K562 (cell line): ENCODE results near the gene CEP76. TPM values are rescaled to one million over a fixed set of nuclear protein-coding genes. Genes with fewer than 3 reads are reported as not detected.

Experiments
- ATAC-seq: fragments of 200-7000 bp; cut with Tn5 transposase; 3 replicates; pipeline ENCODE4 v1.9.1; 2020; ENCODE audit warnings: moderate library complexity
- BruUV-seq: library from RNA; stranded (reverse); fragments of 400-500 nt; replicated peaks from 2 replicates; lab custom pipeline; 2021; lab: Mats Ljungman, UMichigan
- CTCF ChIA-PET: fragments of 300-600 bp; formaldehyde crosslinking; extraction: SDS; loops from one replicate; lab custom pipeline; 2021; ENCODE audit warnings: low intra/inter-chr PET ratio; lab: Yijun Ruan, JAX
- POLR2A ChIA-PET: fragments of 300-600, 350-650 bp; sonication (Branson Sonifier 250); formaldehyde crosslinking; extraction: SDS; loops from one replicate; lab custom pipeline; 2021; ENCODE audit warnings: antibody characterized with exemption, inconsistent platforms; lab: Yijun Ruan, JAX
- DNase-seq, 4 experiments: peaks; one replicate each; pipeline versions ENCODE4 v3.0.0 to v3.0.0-alpha.2; 2011 to 2018; ENCODE audit warnings: low spot score in 3 of 4, mixed read lengths in 3 of 4; ENCODE audit errors: extremely low read depth in 1 of 4
- FAIRE-seq: peaks from 2 replicates; lab custom pipeline; 2011; peaks lifted over from hg19 to GRCh38; lab: Jason Lieb, UNC
- H2AFZ ChIP-seq: 2 replicates; pipeline ENCODE4 v1.6.0; 2011; ENCODE audit warnings: low read depth, low read length, control low read depth, inconsistent platforms
- H3K27ac ChIP-seq: fragments of 200-600 bp; 3 replicates; pipeline ENCODE4 v1.8.0; 2011; ENCODE audit warnings: low read depth, mild to moderate bottlenecking, control low read depth, inconsistent platforms, low read length, moderate library complexity, mixed read lengths; ENCODE audit errors: extremely low read depth
- H3K27me3 ChIP-seq, 2 experiments: fragments of 300-600 bp in 1 of 2; 2 replicates in 1 of 2; 3 replicates in 1 of 2; pipeline versions ENCODE4 v1.6.0 to v1.8.0; 2011; ENCODE audit warnings: inconsistent platforms in 2 of 2, low read length in 2 of 2, mild to moderate bottlenecking in 1 of 2, mixed read lengths in 1 of 2, moderate library complexity in 1 of 2; ENCODE audit not compliant: control insufficient read depth in 2 of 2, insufficient read depth in 2 of 2
- H3K36me3 ChIP-seq: fragments of 300-600 bp; 3 replicates; pipeline ENCODE4 v1.8.0; 2011; ENCODE audit warnings: mild to moderate bottlenecking, low read length, inconsistent platforms; ENCODE audit not compliant: control insufficient read depth, insufficient read depth
- H3K4me1 ChIP-seq, 2 experiments: fragments of 200-600 bp in 1 of 2; replicated peaks in 1 of 2; 2 replicates in 1 of 2; 3 replicates in 1 of 2; pipeline versions ENCODE4 v1.5.1 to v1.8.0; 2011; ENCODE audit warnings: inconsistent platforms in 2 of 2, low read length in 2 of 2, mild to moderate bottlenecking in 1 of 2, mixed read lengths in 1 of 2, moderate library complexity in 1 of 2; ENCODE audit not compliant: control insufficient read depth in 2 of 2, insufficient read depth in 2 of 2
- H3K4me2 ChIP-seq: 2 replicates; pipeline ENCODE4 v1.6.1; 2011; ENCODE audit warnings: low read length, control low read depth, inconsistent platforms, mixed read lengths; ENCODE audit not compliant: insufficient read depth
- H3K4me3 ChIP-seq: fragments of 200-600 bp; sonication (generic), shearing (Covaris generic); 2 replicates; pipeline ENCODE4 v1.5.1; 2016; ENCODE audit warnings: control low read depth, inconsistent platforms
- H3K79me2 ChIP-seq: fragments of 200-600 bp; 3 replicates; pipeline ENCODE4 v1.8.0; 2011; ENCODE audit warnings: low read length, inconsistent platforms; ENCODE audit not compliant: control insufficient read depth, insufficient read depth
- H3K9ac ChIP-seq, 2 experiments: 2 replicates each; pipeline versions ENCODE4 v1.6.0 to v1.6.1; 2011; ENCODE audit warnings: low read depth in 2 of 2, low read length in 2 of 2, control low read depth in 1 of 2, inconsistent platforms in 1 of 2, mild to moderate bottlenecking in 1 of 2, mixed read lengths in 1 of 2; ENCODE audit not compliant: insufficient read depth in 1 of 2
- H3K9me1 ChIP-seq: one replicate; pipeline ENCODE4 v1.6.0; 2011; ENCODE audit warnings: inconsistent platforms, mild to moderate bottlenecking, low read length, moderate library complexity; ENCODE audit not compliant: control insufficient read depth, insufficient read depth
- H3K9me3 ChIP-seq: replicated peaks from 2 replicates; pipeline ENCODE4 v1.5.1; 2011; ENCODE audit warnings: low read depth, low read length, inconsistent platforms; ENCODE audit not compliant: control insufficient read depth, insufficient read depth
- H4K20me1 ChIP-seq: replicated peaks from 2 replicates; pipeline ENCODE4 v1.6.1; 2011; ENCODE audit warnings: low read length, inconsistent platforms, mixed read lengths; ENCODE audit not compliant: control insufficient read depth, insufficient read depth
- CBX5 ChIP-seq: IDR thresholded peaks from 2 replicates; pipeline ENCODE4 v1.6.1; 2014; ENCODE audit warnings: low read depth, borderline replicate concordance
- GABPA ChIP-seq: fragments of 200-800 bp; sonication (Bioruptor generic); conservative IDR thresholded peaks from 2 replicates; pipeline ENCODE4 v1.6.1; 2016; ENCODE audit warnings: low read depth, missing genetic modification characterization, missing compliant biosample characterization
- MTF1 ChIP-seq: fragments of 250-450 bp; sonication (Bioruptor Pico); IDR thresholded peaks from 2 replicates; pipeline ENCODE4 v1.9.0; 2021; ENCODE audit warnings: moderate library complexity, mild to moderate bottlenecking, inconsistent platforms, borderline replicate concordance
- NCOA4 ChIP-seq: fragments of 450-650 bp; IDR thresholded peaks from 2 replicates; pipeline ENCODE4 v1.6.1; 2018; ENCODE audit warnings: mild to moderate bottlenecking; ENCODE audit not compliant: partially characterized antibody
- TEAD2 ChIP-seq: fragments of 450-650 bp; IDR thresholded peaks from 2 replicates; pipeline ENCODE4 v1.6.1; 2016; ENCODE audit warnings: missing genetic modification characterization, control low read depth, missing compliant biosample characterization
- UBTF ChIP-seq, 2 experiments: IDR thresholded peaks; 2 replicates each; pipeline ENCODE4 v1.6.1; 2012; ENCODE audit warnings: improper control_type of control experiment in 2 of 2, low read depth in 2 of 2, low read length in 2 of 2, borderline replicate concordance in 1 of 2
- ZNF318 ChIP-seq, 2 experiments: fragments of 450-650 bp; IDR thresholded peaks; 2 replicates each; pipeline ENCODE4 v1.6.1; 2016; ENCODE audit warnings: mild to moderate bottlenecking in 2 of 2, borderline replicate concordance in 1 of 2, low read depth in 1 of 2, moderate library complexity in 1 of 2
- WGBS: fragments of 100-300 bp; shearing (Covaris generic); methylation state at CpG from one replicate; pipeline ENCODE4 v1.1.6; 2016; ENCODE audit warnings: low coverage, mixed read lengths; ENCODE audit not compliant: insufficient coverage; ENCODE audit errors: missing lambda C conversion rate; 5-methylcytosine and 5-hydroxymethylcytosine counted together
- in situ Hi-C: fragments of 300-500 bp; cut with MboI; formaldehyde crosslinking; loops from 4 replicates; pipeline ENCODE4 v1.15.0; 2018; ENCODE audit warnings: inconsistent platforms, mixed read lengths
- intact Hi-C: fragments of 100-400 bp; cut with micrococcal nuclease; formaldehyde crosslinking; loops from 2 replicates; pipeline ENCODE4 v1.14.2; 2022
- polyA plus RNA-seq, 8 experiments: library from polyadenylated mRNA; depleted of rRNA in 4 of 8; stranded (reverse) in 5 of 8; unstranded in 3 of 8; fragments of >200 nt; fragmentation: Nextera tagmentation in 2 of 8; fragmentation: Illumina TruSeq in 1 of 8; extraction: Ambion mirVana in 2 of 8; extraction: Trizol in 1 of 8; gene quantifications; 2 replicates each; pipeline versions ENCODE4 v1.2.1 to v1.2.3, GENCODE V29; 2011 to 2014; ENCODE audit warnings: inconsistent platforms in 1 of 8, missing spikeins in 1 of 8
- total RNA-seq, 7 experiments: library from RNA; depleted of rRNA in 6 of 7; stranded (reverse); fragments of >200 nt in 6 of 7; fragmentation: Illumina TruSeq in 2 of 7; extraction: Trizol in 2 of 7; gene quantifications; 2 replicates each; pipeline versions ENCODE4 v1.2.1 to v1.2.3, GENCODE V29; 2011 to 2021; ENCODE audit warnings: low replicate concordance in 1 of 7

The CEP76 gene
- total and polyA plus RNA-seq, 9 of the 15 experiments (the other 6 are each of a cell fraction or from before 2014, with no cell fraction given): 5.3 to 27.3 (median 19.3) TPM

DNA sequence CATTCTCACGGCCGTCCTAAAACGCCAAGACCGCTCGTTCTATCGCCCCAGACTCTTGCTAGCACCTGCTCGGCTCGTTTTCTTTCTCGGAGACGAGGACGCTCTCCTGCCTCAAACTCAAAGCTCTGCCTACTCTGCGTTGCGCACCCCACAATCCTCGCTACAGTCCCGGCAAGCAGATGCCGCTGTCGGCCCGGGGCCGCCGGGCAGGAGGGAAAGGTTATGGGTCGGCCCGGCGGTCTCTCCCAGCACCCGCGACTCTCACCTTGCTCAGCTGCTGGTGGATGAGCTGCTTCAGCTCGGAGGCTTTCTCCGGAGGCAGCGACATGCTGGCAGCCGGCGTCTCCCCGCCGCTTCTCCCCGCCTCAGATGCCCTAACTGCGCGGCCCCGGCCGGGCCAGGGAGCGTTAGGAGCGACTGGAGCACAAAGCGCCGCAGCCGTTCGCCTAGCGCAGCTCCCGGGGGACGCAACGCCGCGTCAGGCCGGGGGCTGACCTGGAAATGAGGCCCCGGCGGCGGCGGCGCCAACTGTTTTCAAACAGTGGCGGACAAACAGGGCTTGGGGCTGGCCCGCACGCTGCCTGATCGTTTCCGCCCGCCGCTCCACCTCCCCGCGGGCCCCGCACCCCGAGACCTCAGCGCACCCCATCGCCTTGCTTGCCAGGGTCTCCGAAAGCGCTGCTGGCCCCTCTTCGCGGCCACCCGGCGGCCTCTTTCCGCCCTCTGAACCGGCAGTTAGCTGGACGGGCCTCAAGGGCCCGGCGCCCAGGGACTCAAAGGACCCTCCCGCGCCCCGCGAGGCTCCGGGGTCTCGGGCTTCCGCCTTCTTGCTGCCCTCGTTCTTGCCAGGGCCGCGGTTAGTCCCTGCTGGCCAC lies at the start of gene CEP76, which contains the start of gene PSMG2 (continued):
- TF ChIP-seq NCOA4 (no peak), CBX5 (no peak)
- TF ChIP-seq, all 486 proteins: peak for 144

GRCh38 chr18:12751891-12752290 lies 49.4 kb upstream of the CEP76 start:
- peak; percentile 35 for ATAC-seq
- TF ChIP-seq TEAD2 (tag) (no peak), UBTF (IDR thresholded peaks at IDR 0.05; ENCODE audit: borderline replicate concordance in 1 of 2, low read depth in 2 of 2, low read length in 2 of 2) (no peak), MTF1 (CRISPR knock-in tag) (no peak), GABPA (tag) (no peak), ZNF318 (IDR thresholded peaks at IDR 0.05; ENCODE audit: borderline replicate concordance in 1 of 2, low read depth in 1 of 2) (no peak)

More at GRCh38 chr18:12751891-12752290, 49.4 kb upstream of the CEP76 start:
- CTCF ChIA-PET: no interaction called here
- DNase-seq (no peak), FAIRE-seq (no peak)
- H3K4me3 ChIP-seq: no peak overlapping the region
- no peaks in the 10 kb centered on the region for H3K79me2 ChIP-seq
- H3K27ac ChIP-seq: no peak overlapping the region
- H3K4me2 ChIP-seq: no peak overlapping the region
- H3K9me1 ChIP-seq: no peaks in the 10 kb centered on the region
- POLR2A ChIA-PET: interaction anchor here (1.3 kb wide), 1 partner anchor 16 kb away, joined by 5 read pairs; no protein-coding TSS in a partner anchor
- no peaks in the 10 kb centered on the region for H3K36me3 ChIP-seq
- no peaks in the 10 kb centered on the region for H3K9me3 ChIP-seq
- intact Hi-C loops (no loop called here), in situ Hi-C loops (no loop called here)
- no peaks in the 10 kb centered on the region for H3K27me3 ChIP-seq
- no peak overlapping the region for H3K9ac ChIP-seq
- peaks cover 4 to 12% of the 10 kb centered on the region in 2 experiments; a peak in 3 of 5 replicates for H3K4me1 ChIP-seq
- H2AFZ ChIP-seq: no peak overlapping the region
- WGBS: 15% methylated on average over 4 of the region's 4 CpGs
- no TSS peak for BruUV-seq
- no peaks in the 10 kb centered on the region for H4K20me1 ChIP-seq
